HepG2 (cell line): ENCODE measurements around the gene DDC. TPM values are rescaled to one million over a fixed set of nuclear protein-coding genes. Genes with fewer than 3 reads are reported as not detected.
A peak's percentile ranks its signal among the peaks of the same experiment; 100 is the strongest.

Source experiments
- CBX5 ChIP-seq: sonication (generic); formaldehyde crosslinking; IDR thresholded peaks from 2 replicates; pipeline ENCODE4 v1.4.0; 2020; ENCODE audit warnings: missing genetic modification reagents, borderline replicate concordance
- CREB1 ChIP-seq, 2 experiments: fragments of 450-650 bp in 1 of 2; IDR thresholded peaks; 2 replicates each; pipeline ENCODE4 v1.6.1; 2016 to 2017; ENCODE audit warnings: control low read depth in 1 of 2, mild to moderate bottlenecking in 1 of 2, missing compliant biosample characterization in 1 of 2, missing genetic modification characterization in 1 of 2
- FOSL2 ChIP-seq: sonication (generic); formaldehyde crosslinking; IDR thresholded peaks from 2 replicates; pipeline ENCODE4 v1.4.0; 2020; ENCODE audit warnings: missing genetic modification reagents
- FOXO1 ChIP-seq: sonication (generic); formaldehyde crosslinking; IDR thresholded peaks from 2 replicates; pipeline ENCODE4 v1.4.0; 2020; ENCODE audit warnings: missing genetic modification reagents
- PRPF4 ChIP-seq: fragments of 200-400 bp; formaldehyde crosslinking; IDR thresholded peaks from 2 replicates; pipeline ENCODE4 v1.6.1; 2016; ENCODE audit warnings: low read length, low read depth; ENCODE audit not compliant: poor library complexity, severe bottlenecking
- XRCC5 ChIP-seq: fragments of 200-400 bp; formaldehyde crosslinking; optimal IDR thresholded peaks from 2 replicates; pipeline ENCODE3; 2017; ENCODE audit warnings: mild to moderate bottlenecking, low read length
- ZSCAN31 ChIP-seq: sonication (generic); formaldehyde crosslinking; IDR thresholded peaks from 2 replicates; pipeline ENCODE4 v1.5.0; 2020; ENCODE audit warnings: low read depth, mild to moderate bottlenecking, missing genetic modification reagents
- polyA plus RNA-seq, 8 experiments: library from polyadenylated mRNA; depleted of rRNA in 3 of 8; stranded (reverse) in 7 of 8; unstranded in 1 of 8; fragments of >200 nt; fragmentation: Illumina TruSeq in 4 of 8; extraction: Trizol in 4 of 8; gene quantifications; 2 replicates each; pipeline versions ENCODE4 v1.2.1 to v1.2.3, GENCODE V29; 2011 to 2016; ENCODE audit warnings: low read depth in 4 of 8, missing spikeins in 1 of 8, mixed read lengths in 1 of 8; ENCODE audit not compliant: insufficient read depth in 1 of 8
- total RNA-seq, 5 experiments: library from RNA; depleted of rRNA; stranded (reverse); fragments of >200 nt; fragmentation: Illumina TruSeq; extraction: Trizol; gene quantifications; 2 replicates each; pipeline ENCODE4 v1.2.3, GENCODE V29; 2016; ENCODE audit warnings: low read depth in 1 of 5
- TF ChIP-seq, protein P1 (sequence below): sonication (generic); formaldehyde crosslinking; IDR thresholded peaks from 2 replicates; pipeline ENCODE4 v1.4.0; 2020; ENCODE audit warnings: missing genetic modification reagents
- TF ChIP-seq, protein P2 (sequence below): sonication (generic); formaldehyde crosslinking; IDR thresholded peaks from 2 replicates; pipeline ENCODE4 v1.9.0; 2021; ENCODE audit warnings: missing genetic modification reagents, borderline replicate concordance
- TF ChIP-seq, protein P3 (sequence below): sonication (generic); formaldehyde crosslinking; conservative IDR thresholded peaks from 2 replicates; pipeline ENCODE4 v1.8.0; 2022; ENCODE audit warnings: mild to moderate bottlenecking, moderate library complexity, missing genetic modification reagents
- TF ChIP-seq, protein P4 (sequence below): sonication (generic); formaldehyde crosslinking; conservative IDR thresholded peaks from 2 replicates; pipeline ENCODE4 v1.4.0; 2020; ENCODE audit warnings: missing genetic modification reagents
- TF ChIP-seq, protein P5 (sequence below): sonication (generic); formaldehyde crosslinking; IDR thresholded peaks from 2 replicates; pipeline ENCODE4 v1.8.1; 2022; ENCODE audit warnings: low read depth, mild to moderate bottlenecking, missing genetic modification reagents

Gene DDC
- total and polyA plus RNA-seq, 2 of the 13 experiments (the other 11 are each of a cell fraction or from before 2014, with no cell fraction given), result 11.7 to 93.3 TPM

DNA sequence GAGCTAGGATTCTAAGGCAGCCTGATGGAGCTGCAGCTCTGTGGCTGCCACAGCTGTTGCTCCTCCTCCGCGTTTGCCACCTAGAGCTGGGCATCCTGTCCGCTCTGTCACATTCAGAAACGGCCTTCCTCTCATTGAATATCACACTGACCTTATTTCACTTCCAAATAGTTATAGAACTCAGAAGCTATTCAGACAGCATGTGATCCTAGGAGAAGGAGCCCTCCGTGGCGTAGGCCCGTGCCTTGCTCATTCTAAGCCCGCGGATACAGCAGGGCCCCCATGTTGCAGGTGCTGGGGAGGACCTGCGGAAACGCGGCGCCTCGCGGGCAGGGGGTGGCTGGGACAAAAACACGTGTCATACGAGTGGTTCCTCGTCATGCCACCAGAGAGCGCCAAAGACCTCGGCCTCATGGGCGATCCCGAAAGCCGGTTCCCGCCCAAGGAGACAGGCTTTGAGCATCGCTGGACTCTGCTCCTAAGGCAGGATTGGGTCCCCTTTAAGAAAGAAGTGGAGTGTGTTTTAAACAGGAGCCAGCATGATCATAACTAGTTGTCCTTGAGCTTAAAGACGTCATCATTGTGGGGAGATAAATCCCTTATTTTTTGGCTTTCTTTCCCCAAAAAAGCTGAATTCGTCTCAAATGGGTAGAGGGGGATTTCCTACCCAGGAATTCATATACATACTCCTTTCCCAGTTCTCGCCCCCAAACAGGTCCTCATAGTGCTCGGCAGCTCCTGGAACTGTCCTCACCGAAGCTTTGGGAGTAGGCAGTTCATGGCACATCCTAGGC, 97.2 kb downstream of the DDC start (continued):
- TF ChIP-seq CBX5 (CRISPR knock-in tag) (peak; percentile 69; the same call in 1 of the 2 replicates), ZSCAN31 (0 out of 2 replicates have a peak, but pooled peaks have one; percentile 58), PRPF4 (no peak), FOXO1 (CRISPR knock-in tag) (peak; percentile 57; the same call in 1 of the 2 replicates), FOSL2 (CRISPR knock-in tag) (peak; percentile 44), XRCC5 (peak; percentile 64), CREB1 (IDR thresholded peaks at IDR 0.05) (peak; percentile 80), CREB1 (CRISPR knock-in tag; IDR thresholded peaks at IDR 0.05) (no peak)
- TF ChIP-seq, protein P1, sequence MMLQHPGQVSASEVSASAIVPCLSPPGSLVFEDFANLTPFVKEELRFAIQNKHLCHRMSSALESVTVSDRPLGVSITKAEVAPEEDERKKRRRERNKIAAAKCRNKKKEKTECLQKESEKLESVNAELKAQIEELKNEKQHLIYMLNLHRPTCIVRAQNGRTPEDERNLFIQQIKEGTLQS (CRISPR knock-in tag), result no peak
- TF ChIP-seq, protein P2, sequence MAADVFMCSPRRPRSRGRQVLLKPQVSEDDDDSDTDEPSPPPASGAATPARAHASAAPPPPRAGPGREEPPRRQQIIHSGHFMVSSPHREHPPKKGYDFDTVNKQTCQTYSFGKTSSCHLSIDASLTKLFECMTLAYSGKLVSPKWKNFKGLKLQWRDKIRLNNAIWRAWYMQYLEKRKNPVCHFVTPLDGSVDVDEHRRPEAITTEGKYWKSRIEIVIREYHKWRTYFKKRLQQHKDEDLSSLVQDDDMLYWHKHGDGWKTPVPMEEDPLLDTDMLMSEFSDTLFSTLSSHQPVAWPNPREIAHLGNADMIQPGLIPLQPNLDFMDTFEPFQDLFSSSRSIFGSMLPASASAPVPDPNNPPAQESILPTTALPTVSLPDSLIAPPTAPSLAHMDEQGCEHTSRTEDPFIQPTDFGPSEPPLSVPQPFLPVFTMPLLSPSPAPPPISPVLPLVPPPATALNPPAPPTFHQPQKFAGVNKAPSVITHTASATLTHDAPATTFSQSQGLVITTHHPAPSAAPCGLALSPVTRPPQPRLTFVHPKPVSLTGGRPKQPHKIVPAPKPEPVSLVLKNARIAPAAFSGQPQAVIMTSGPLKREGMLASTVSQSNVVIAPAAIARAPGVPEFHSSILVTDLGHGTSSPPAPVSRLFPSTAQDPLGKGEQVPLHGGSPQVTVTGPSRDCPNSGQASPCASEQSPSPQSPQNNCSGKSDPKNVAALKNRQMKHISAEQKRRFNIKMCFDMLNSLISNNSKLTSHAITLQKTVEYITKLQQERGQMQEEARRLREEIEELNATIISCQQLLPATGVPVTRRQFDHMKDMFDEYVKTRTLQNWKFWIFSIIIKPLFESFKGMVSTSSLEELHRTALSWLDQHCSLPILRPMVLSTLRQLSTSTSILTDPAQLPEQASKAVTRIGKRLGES (CRISPR knock-in tag), result no peak
- TF ChIP-seq, protein P3, sequence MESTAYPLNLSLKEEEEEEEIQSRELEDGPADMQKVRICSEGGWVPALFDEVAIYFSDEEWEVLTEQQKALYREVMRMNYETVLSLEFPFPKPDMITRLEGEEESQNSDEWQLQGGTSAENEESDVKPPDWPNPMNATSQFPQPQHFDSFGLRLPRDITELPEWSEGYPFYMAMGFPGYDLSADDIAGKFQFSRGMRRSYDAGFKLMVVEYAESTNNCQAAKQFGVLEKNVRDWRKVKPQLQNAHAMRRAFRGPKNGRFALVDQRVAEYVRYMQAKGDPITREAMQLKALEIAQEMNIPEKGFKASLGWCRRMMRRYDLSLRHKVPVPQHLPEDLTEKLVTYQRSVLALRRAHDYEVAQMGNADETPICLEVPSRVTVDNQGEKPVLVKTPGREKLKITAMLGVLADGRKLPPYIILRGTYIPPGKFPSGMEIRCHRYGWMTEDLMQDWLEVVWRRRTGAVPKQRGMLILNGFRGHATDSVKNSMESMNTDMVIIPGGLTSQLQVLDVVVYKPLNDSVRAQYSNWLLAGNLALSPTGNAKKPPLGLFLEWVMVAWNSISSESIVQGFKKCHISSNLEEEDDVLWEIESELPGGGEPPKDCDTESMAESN (CRISPR knock-in tag), result 0 out of 2 replicates have a peak, but pooled peaks have one; percentile 36
- TF ChIP-seq, protein P4, sequence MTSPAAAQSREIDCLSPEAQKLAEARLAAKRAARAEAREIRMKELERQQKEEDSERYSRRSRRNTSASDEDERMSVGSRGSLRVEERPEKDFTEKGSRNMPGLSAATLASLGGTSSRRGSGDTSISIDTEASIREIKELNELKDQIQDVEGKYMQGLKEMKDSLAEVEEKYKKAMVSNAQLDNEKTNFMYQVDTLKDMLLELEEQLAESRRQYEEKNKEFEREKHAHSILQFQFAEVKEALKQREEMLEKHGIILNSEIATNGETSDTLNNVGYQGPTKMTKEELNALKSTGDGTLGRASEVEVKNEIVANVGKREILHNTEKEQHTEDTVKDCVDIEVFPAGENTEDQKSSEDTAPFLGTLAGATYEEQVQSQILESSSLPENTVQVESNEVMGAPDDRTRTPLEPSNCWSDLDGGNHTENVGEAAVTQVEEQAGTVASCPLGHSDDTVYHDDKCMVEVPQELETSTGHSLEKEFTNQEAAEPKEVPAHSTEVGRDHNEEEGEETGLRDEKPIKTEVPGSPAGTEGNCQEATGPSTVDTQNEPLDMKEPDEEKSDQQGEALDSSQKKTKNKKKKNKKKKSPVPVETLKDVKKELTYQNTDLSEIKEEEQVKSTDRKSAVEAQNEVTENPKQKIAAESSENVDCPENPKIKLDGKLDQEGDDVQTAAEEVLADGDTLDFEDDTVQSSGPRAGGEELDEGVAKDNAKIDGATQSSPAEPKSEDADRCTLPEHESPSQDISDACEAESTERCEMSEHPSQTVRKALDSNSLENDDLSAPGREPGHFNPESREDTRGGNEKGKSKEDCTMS (CRISPR knock-in tag), result no peak
- TF ChIP-seq, protein P5, sequence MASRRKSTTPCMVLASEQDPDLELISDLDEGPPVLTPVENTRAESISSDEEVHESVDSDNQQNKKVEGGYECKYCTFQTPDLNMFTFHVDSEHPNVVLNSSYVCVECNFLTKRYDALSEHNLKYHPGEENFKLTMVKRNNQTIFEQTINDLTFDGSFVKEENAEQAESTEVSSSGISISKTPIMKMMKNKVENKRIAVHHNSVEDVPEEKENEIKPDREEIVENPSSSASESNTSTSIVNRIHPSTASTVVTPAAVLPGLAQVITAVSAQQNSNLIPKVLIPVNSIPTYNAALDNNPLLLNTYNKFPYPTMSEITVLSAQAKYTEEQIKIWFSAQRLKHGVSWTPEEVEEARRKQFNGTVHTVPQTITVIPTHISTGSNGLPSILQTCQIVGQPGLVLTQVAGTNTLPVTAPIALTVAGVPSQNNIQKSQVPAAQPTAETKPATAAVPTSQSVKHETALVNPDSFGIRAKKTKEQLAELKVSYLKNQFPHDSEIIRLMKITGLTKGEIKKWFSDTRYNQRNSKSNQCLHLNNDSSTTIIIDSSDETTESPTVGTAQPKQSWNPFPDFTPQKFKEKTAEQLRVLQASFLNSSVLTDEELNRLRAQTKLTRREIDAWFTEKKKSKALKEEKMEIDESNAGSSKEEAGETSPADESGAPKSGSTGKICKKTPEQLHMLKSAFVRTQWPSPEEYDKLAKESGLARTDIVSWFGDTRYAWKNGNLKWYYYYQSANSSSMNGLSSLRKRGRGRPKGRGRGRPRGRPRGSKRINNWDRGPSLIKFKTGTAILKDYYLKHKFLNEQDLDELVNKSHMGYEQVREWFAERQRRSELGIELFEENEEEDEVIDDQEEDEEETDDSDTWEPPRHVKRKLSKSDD (CRISPR knock-in tag), result no peak
